ENCODE measurements around the gene SLC38A2.
"Not testable (repeated sequence)": the region's sequence is repeated elsewhere in the genome, so short reads cannot be mapped to it uniquely, and the experiment has no call there.

SLC38A2 gene

GRCh38 chr12:46360370-46360769, 12.2 kb downstream of the SLC38A2 start:
- DNase-seq, result no peak

- DNase-seq, result no peak
Measured at GRCh38 chr12:46359667-46360280, 12.8 kb downstream of the SLC38A2 start.

GRCh38 chr12:46358791-46359666, 13.5 kb downstream of the SLC38A2 start:
- DNase-seq, result no peak

- DNase-seq, result no peak
Measured at GRCh38 chr12:46358325-46358700, 14.3 kb downstream of the SLC38A2 start.

GRCh38 chr12:46357438-46358324, 14.9 kb downstream of the SLC38A2 start:
- DNase-seq, result no peak

- DNase-seq, result no peak
Measured at GRCh38 chr12:46356655-46357437, 15.7 kb downstream of the SLC38A2 start.

GRCh38 chr12:46354802-46355199, 17.8 kb downstream of the SLC38A2 start:
- no peak for DNase-seq

GRCh38 chr12:46354111-46354801, 18.3 kb downstream of the SLC38A2 start:
- no peak for DNase-seq

GRCh38 chr12:46351886-46352650, 20.5 kb downstream of the SLC38A2 start:
- no peak for DNase-seq

GRCh38 chr12:46351138-46351537, 21.4 kb downstream of the SLC38A2 start:
- no peak for DNase-seq

- DNase-seq, result no peak
Measured at GRCh38 chr12:46349253-46349652, 23.3 kb downstream of the SLC38A2 start.

GRCh38 chr12:46343118-46343852, 29.3 kb downstream of the SLC38A2 start:
- DNase-seq, result no peak

GRCh38 chr12:46342562-46343033, 30.0 kb downstream of the SLC38A2 start:
- peak; percentile 60 for DNase-seq

GRCh38 chr12:46339051-46339450, 33.5 kb downstream of the SLC38A2 start:
- DNase-seq, result no peak

GRCh38 chr12:46332260-46332659, 40.3 kb downstream of the SLC38A2 start:
- no peak for DNase-seq

GRCh38 chr12:46325075-46325474, 47.5 kb downstream of the SLC38A2 start:
- not testable (repeated sequence) for DNase-seq

- DNase-seq, result no peak
Measured at GRCh38 chr12:46320731-46321130, 51.8 kb downstream of the SLC38A2 start.

- no peak for DNase-seq
Measured at GRCh38 chr12:46318037-46318436, 54.5 kb downstream of the SLC38A2 start.
